ENCODE results near the gene SCUBE1.

DNA sequence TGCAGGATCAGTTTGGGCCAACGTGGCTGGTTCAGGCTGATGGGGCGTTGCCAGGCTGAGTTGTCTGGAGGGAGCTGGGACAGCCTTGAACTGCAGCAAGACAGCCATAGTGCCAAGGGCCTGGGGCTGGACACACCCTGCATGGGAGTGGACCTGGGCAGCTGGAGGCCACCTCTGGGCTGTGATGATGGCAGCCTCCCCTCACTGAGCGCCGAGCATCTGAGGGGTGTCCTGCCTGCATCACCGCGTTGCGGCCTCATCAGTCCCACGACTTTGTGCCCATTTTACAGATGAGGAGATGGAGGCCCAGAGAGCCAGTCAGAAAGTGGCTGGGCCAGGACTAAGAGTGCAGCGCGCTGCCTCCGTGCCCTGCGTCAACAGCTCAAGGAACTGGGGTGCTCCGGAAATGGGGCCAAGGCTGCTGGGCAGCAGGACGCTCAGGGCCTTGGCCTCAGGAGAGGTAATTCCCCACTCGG is 192.4 kb downstream of the SCUBE1 start:
- TF ChIP-seq, protein P1, sequence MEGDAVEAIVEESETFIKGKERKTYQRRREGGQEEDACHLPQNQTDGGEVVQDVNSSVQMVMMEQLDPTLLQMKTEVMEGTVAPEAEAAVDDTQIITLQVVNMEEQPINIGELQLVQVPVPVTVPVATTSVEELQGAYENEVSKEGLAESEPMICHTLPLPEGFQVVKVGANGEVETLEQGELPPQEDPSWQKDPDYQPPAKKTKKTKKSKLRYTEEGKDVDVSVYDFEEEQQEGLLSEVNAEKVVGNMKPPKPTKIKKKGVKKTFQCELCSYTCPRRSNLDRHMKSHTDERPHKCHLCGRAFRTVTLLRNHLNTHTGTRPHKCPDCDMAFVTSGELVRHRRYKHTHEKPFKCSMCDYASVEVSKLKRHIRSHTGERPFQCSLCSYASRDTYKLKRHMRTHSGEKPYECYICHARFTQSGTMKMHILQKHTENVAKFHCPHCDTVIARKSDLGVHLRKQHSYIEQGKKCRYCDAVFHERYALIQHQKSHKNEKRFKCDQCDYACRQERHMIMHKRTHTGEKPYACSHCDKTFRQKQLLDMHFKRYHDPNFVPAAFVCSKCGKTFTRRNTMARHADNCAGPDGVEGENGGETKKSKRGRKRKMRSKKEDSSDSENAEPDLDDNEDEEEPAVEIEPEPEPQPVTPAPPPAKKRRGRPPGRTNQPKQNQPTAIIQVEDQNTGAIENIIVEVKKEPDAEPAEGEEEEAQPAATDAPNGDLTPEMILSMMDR (IDR thresholded peaks at IDR 0.05; ENCODE audit: low read length) = no peak
- TF ChIP-seq EZH2 (IDR thresholded peaks at IDR 0.05; ENCODE audit: borderline replicate concordance, low read length) = no peak

Data from OCI-LY1 (cell line).